WI38 (cell line): Measurements from ENCODE around the gene EGFR.

Experiments
- H3K4me3 ChIP-seq: 2 replicates; pipeline ENCODE4 v1.5.1; 2011; ENCODE audit warnings: low read depth, mild to moderate bottlenecking, control low read depth, low read length
- TF ChIP-seq, protein P1 (sequence below): IDR thresholded peaks from 2 replicates; pipeline ENCODE4 v1.5.1; 2012; ENCODE audit warnings: low read depth, mild to moderate bottlenecking, control low read depth, low read length

Gene EGFR

GRCh38 chr7:55260676-55261385, 242.0 kb downstream of the EGFR start:
- TF ChIP-seq, protein P1, sequence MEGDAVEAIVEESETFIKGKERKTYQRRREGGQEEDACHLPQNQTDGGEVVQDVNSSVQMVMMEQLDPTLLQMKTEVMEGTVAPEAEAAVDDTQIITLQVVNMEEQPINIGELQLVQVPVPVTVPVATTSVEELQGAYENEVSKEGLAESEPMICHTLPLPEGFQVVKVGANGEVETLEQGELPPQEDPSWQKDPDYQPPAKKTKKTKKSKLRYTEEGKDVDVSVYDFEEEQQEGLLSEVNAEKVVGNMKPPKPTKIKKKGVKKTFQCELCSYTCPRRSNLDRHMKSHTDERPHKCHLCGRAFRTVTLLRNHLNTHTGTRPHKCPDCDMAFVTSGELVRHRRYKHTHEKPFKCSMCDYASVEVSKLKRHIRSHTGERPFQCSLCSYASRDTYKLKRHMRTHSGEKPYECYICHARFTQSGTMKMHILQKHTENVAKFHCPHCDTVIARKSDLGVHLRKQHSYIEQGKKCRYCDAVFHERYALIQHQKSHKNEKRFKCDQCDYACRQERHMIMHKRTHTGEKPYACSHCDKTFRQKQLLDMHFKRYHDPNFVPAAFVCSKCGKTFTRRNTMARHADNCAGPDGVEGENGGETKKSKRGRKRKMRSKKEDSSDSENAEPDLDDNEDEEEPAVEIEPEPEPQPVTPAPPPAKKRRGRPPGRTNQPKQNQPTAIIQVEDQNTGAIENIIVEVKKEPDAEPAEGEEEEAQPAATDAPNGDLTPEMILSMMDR = no peak
- no peak overlapping the region for H3K4me3 ChIP-seq
